Tibial artery (tissue), 4 donors: ENCODE results near the gene CKMT2.

Experiments used
- DNase-seq, 2 donors: peaks; one replicate each; pipeline ENCODE4 v3.0.0-alpha.2; 2019
- H3K27ac ChIP-seq, 2 donors: fragments of 200-600 bp; sonication (generic) in 1 of 2; 1 replicate in 1 of 2; 2 replicates in 1 of 2; pipeline ENCODE4 v1.5.1; 2018 to 2019; ENCODE audit warnings: mild to moderate bottlenecking in 1 of 2
- H3K27me3 ChIP-seq, 2 donors: fragments of 200-600 bp; sonication (generic) in 1 of 2; one replicate each; pipeline versions ENCODE4 v1.5.1 to v1.6.0; 2016 to 2019
- H3K36me3 ChIP-seq, 3 donors: fragments of 200-600 bp; sonication (generic) in 2 of 3; one replicate each; pipeline ENCODE4 v1.5.1; 2016 to 2019; ENCODE audit warnings: mild to moderate bottlenecking in 2 of 3
- H3K4me1 ChIP-seq, 4 donors: fragments of 200-600 bp; sonication (generic) in 2 of 4; 1 replicate in 3 of 4; 2 replicates in 1 of 4; pipeline ENCODE4 v1.5.1; 2016 to 2019
- H3K4me3 ChIP-seq, 2 donors: fragments of 200-600 bp; sonication (generic) in 1 of 2; 1 replicate in 1 of 2; 2 replicates in 1 of 2; pipeline ENCODE4 v1.5.1; 2018 to 2019; ENCODE audit warnings: mild to moderate bottlenecking in 2 of 2
- H3K9me3 ChIP-seq, 3 donors: fragments of 200-600 bp; sonication (generic) in 1 of 3; one replicate each; pipeline ENCODE4 v1.5.1; 2016 to 2019
- CTCF ChIP-seq, 2 experiments: fragments of 200-600 bp in 1 of 2; fragments of 450-650 bp in 1 of 2; IDR thresholded peaks; one replicate each; pipeline ENCODE4 v1.5.1; 2017 to 2019; ENCODE audit warnings: antibody characterized with exemption in 2 of 2, mild to moderate bottlenecking in 1 of 2, moderate library complexity in 1 of 2
- intact Hi-C: fragments of 100-400 bp; cut with DNase I; formaldehyde crosslinking; loops from one replicate; pipeline ENCODE4 v1.15.0; 2023; ENCODE audit warnings: low total_unique reads

The CKMT2 gene

GRCh38 chr5:81297531-81297930 is 64.4 kb downstream of the CKMT2 start:
- Histone ChIP-seq H3K4me3 (no peak overlapping the region), H3K4me1 (peaks cover 0 to 34% (median 23%) of the 10 kb centered on the region in 4 donors), H3K27me3 (no peaks in the 10 kb centered on the region), H3K36me3 (no peaks in the 10 kb centered on the region), H3K9me3 (no peaks in the 10 kb centered on the region), H3K27ac (no peak overlapping the region)
- intact Hi-C loops = no loop called here
- no peak for TF ChIP-seq CTCF (IDR thresholded peaks at IDR 0.05)
- no peak for DNase-seq

- H3K36me3 ChIP-seq = peaks cover 0 to 7% (median 0%) of the 10 kb centered on the region in 3 donors
- peak overlapping the region; percentile 93 to 96 for H3K27ac ChIP-seq
- peaks cover 0 to 45% (median 29%) of the 10 kb centered on the region in 4 donors for H3K4me1 ChIP-seq
- no peaks in the 10 kb centered on the region for H3K27me3 ChIP-seq
- peak overlapping the region; percentile 94 to 95 for H3K4me3 ChIP-seq
- TF ChIP-seq CTCF (IDR thresholded peaks at IDR 0.05) = no peak
- no peak for DNase-seq
- H3K9me3 ChIP-seq = no peaks in the 10 kb centered on the region
- intact Hi-C loops = no loop called here
Measured at GRCh38 chr5:81300921-81301270, 67.8 kb downstream of the CKMT2 start.

GRCh38 chr5:81301271-81302015 is 68.3 kb downstream of the CKMT2 start, which contains the start of gene ZCCHC9:
Gene ZCCHC9, plus strand, starts transcription at chr5:81301587. Its CDS starts 3,171 bp downstream, at chr5:81304758.
- Histone ChIP-seq H3K27ac (peak within 1 kb of the TSS; percentile 93 to 96), H3K36me3 (peaks cover 0 to 7% (median 0%) of the 10 kb centered on the region in 3 donors), H3K9me3 (no peaks in the 10 kb centered on the region), H3K27me3 (no peaks in the 10 kb centered on the region), H3K4me1 (peaks cover 0 to 45% (median 29%) of the 10 kb centered on the region in 4 donors), H3K4me3 (peak within 1 kb of the TSS; percentile 94 to 95)
- intact Hi-C loops = no loop called here
- peak; percentile 94 for DNase-seq
- no peak for TF ChIP-seq CTCF (IDR thresholded peaks at IDR 0.05)

- Histone ChIP-seq H3K36me3 (peaks cover 0 to 7% (median 0%) of the 10 kb centered on the region in 3 donors), H3K4me1 (peaks cover 0 to 45% (median 29%) of the 10 kb centered on the region in 4 donors), H3K4me3 (peak overlapping the region; percentile 94 to 95), H3K27me3 (no peaks in the 10 kb centered on the region), H3K9me3 (no peaks in the 10 kb centered on the region), H3K27ac (no peak overlapping the region)
- no peak for TF ChIP-seq CTCF (IDR thresholded peaks at IDR 0.05)
- DNase-seq = no peak
- intact Hi-C loops = no loop called here
Measured at GRCh38 chr5:81302596-81302995, 69.5 kb downstream of the CKMT2 start.

GRCh38 chr5:81303563-81303962 is 70.4 kb downstream of the CKMT2 start:
- H3K9me3 ChIP-seq = no peaks in the 10 kb centered on the region
- H3K4me3 ChIP-seq = no peak overlapping the region
- peaks cover 0 to 7% (median 0%) of the 10 kb centered on the region in 3 donors for H3K36me3 ChIP-seq
- no peak for TF ChIP-seq CTCF (IDR thresholded peaks at IDR 0.05)
- H3K27me3 ChIP-seq = no peaks in the 10 kb centered on the region
- H3K27ac ChIP-seq = no peak overlapping the region
- H3K4me1 ChIP-seq = peaks cover 0 to 40% (median 29%) of the 10 kb centered on the region in 4 donors
- no peak for DNase-seq
- intact Hi-C loops = no loop called here
